GM18870 (cell line): Measurements from ENCODE around the gene IRAK3.
A peak's percentile ranks its signal among the peaks of the same experiment; 100 is the strongest.
"Not testable (repeated sequence)": the region's sequence is repeated elsewhere in the genome, so short reads cannot be mapped to it uniquely, and the experiment has no call there.

Experiments
- ATAC-seq: cut with Tn5 transposase; IDR thresholded peaks from one replicate; pipeline ENCODE4 v1.9.1; 2021; ENCODE audit warnings: moderate library complexity; ENCODE audit not compliant: unreplicated experiment

Gene IRAK3

GRCh38 chr12:66206141-66206540, 17.1 kb downstream of the IRAK3 start:
- no peak for ATAC-seq

GRCh38 chr12:66210840-66211239, 21.8 kb downstream of the IRAK3 start:
- ATAC-seq: no peak

- ATAC-seq: not testable (repeated sequence)
These were observed 22.6 kb downstream of the IRAK3 start for GRCh38 chr12:66211573-66211972.

GRCh38 chr12:66213011-66213410, 24.0 kb downstream of the IRAK3 start:
- not testable (repeated sequence) for ATAC-seq

GRCh38 chr12:66217342-66217917, 28.4 kb downstream of the IRAK3 start:
- no peak for ATAC-seq

GRCh38 chr12:66228462-66228861, 39.4 kb downstream of the IRAK3 start:
- no peak for ATAC-seq

GRCh38 chr12:66232263-66232662, 43.2 kb downstream of the IRAK3 start:
- ATAC-seq: peak; percentile 36

GRCh38 chr12:66234037-66234693, 45.2 kb downstream of the IRAK3 start:
- peak; percentile 94 for ATAC-seq

- not testable (repeated sequence) for ATAC-seq
These were observed 46.0 kb downstream of the IRAK3 start for GRCh38 chr12:66234773-66235625.

GRCh38 chr12:66235626-66236281, 46.7 kb downstream of the IRAK3 start:
- ATAC-seq: no peak

GRCh38 chr12:66236282-66236675, 47.3 kb downstream of the IRAK3 start:
- ATAC-seq: not testable (repeated sequence)

GRCh38 chr12:66236969-66237368, 48.0 kb downstream of the IRAK3 start:
- no peak for ATAC-seq

- ATAC-seq: no peak
These were observed 48.6 kb downstream of the IRAK3 start for GRCh38 chr12:66237505-66238175.

- ATAC-seq: no peak
These were observed 50.3 kb downstream of the IRAK3 start for GRCh38 chr12:66239295-66239694.

GRCh38 chr12:66240096-66240820, 51.2 kb downstream of the IRAK3 start:
- ATAC-seq: no peak

GRCh38 chr12:66241061-66242043, 52.3 kb downstream of the IRAK3 start:
- ATAC-seq: no peak

GRCh38 chr12:66242311-66242710, 53.3 kb downstream of the IRAK3 start:
- no peak for ATAC-seq

GRCh38 chr12:66243911-66244310, 54.9 kb downstream of the IRAK3 start:
- ATAC-seq: no peak

GRCh38 chr12:66244446-66244845, 55.4 kb downstream of the IRAK3 start:
- no peak for ATAC-seq
